A549 (cell line): ENCODE results near the gene MCM3AP. TPM values are rescaled to one million over a fixed set of nuclear protein-coding genes. Genes with fewer than 3 reads are reported as not detected.

ENCODE experiments used
- ATAC-seq, 2 experiments: fragments of 200-7000 bp in 1 of 2; fragments of >200 bp in 1 of 2; cut with Nextera tagmentation in 1 of 2; cut with Tn5 transposase in 1 of 2; 3 replicates each; pipeline versions ENCODE4 v1.8.0 to v1.9.1; 2018 to 2020; ENCODE audit warnings: mild to moderate bottlenecking in 1 of 2, moderate library complexity in 1 of 2
- CTCF ChIA-PET: fragments of 300-600 bp; sonication (Branson Sonifier 250); formaldehyde crosslinking; extraction: SDS; loops from one replicate; lab custom pipeline; 2021; ENCODE audit warnings: antibody characterized with exemption, inconsistent platforms; lab: Yijun Ruan, JAX
- POLR2A ChIA-PET: fragments of 350-600 bp; formaldehyde crosslinking; extraction: SDS; loops from one replicate; lab custom pipeline; 2021; ENCODE audit warnings: antibody characterized with exemption, inconsistent platforms; lab: Yijun Ruan, JAX
- DNase-seq, 2 experiments: peaks; one replicate each; pipeline versions ENCODE4 v3.0.0 to v3.0.0-alpha.2; 2011 to 2016; ENCODE audit warnings: low read depth in 1 of 2, low spot score in 1 of 2
- FAIRE-seq: peaks from 2 replicates; lab custom pipeline; 2011; peaks lifted over from hg19 to GRCh38; lab: Jason Lieb, UNC
- H3K27ac ChIP-seq, 2 experiments: fragments of >200 bp; sonication (Bioruptor Twin); formaldehyde crosslinking; 3 replicates each; pipeline ENCODE4 v1.5.1; 2016 to 2017
- H3K4me1 ChIP-seq: fragments of >200 bp; sonication (Bioruptor Twin); formaldehyde crosslinking; 3 replicates; pipeline ENCODE4 v1.6.1; 2016
- H3K4me2 ChIP-seq: fragments of >200 bp; sonication (Bioruptor Twin); formaldehyde crosslinking; 3 replicates; pipeline ENCODE4 v1.6.1; 2016
- H3K4me3 ChIP-seq: fragments of >200 bp; sonication (Bioruptor Twin); formaldehyde crosslinking; 3 replicates; pipeline ENCODE4 v1.5.1; 2016
- H3K9me3 ChIP-seq: fragments of >200 bp; sonication (Bioruptor Twin); formaldehyde crosslinking; 3 replicates; pipeline ENCODE4 v1.6.1; 2016
- BHLHE40 ChIP-seq: IDR thresholded peaks from 2 replicates; pipeline ENCODE4 v1.6.1; 2012; ENCODE audit warnings: low read depth, low read length, inconsistent platforms
- CBX8 ChIP-seq: fragments of 200-600 bp; sonication (generic); IDR thresholded peaks from 2 replicates; pipeline ENCODE4 v1.6.1; 2016
- CHD2 ChIP-seq: fragments of 150-350 bp; IDR thresholded peaks from 2 replicates; pipeline ENCODE4 v1.6.1; 2014; ENCODE audit warnings: low read length; ENCODE audit not compliant: partially characterized antibody
- EHMT2 ChIP-seq: fragments of 200-600 bp; sonication (generic); IDR thresholded peaks from 2 replicates; pipeline ENCODE4 v1.6.1; 2016; ENCODE audit warnings: antibody characterized with exemption, low read depth, mild to moderate bottlenecking, moderate library complexity
- EP300 ChIP-seq, 2 experiments: fragments of >200 bp; sonication (Bioruptor Twin); formaldehyde crosslinking; IDR thresholded peaks; 2 replicates in 1 of 2; 3 replicates in 1 of 2; pipeline ENCODE4 v1.6.1; 2016 to 2017
- ESRRA ChIP-seq: fragments of 150-350 bp; IDR thresholded peaks from 2 replicates; pipeline ENCODE4 v1.6.1; 2014; ENCODE audit warnings: mild to moderate bottlenecking, low read length, borderline replicate concordance
- FOSB ChIP-seq: fragments of 250-450 bp; sonication (Bioruptor Pico); IDR thresholded peaks from 2 replicates; pipeline ENCODE4 v1.5.0; 2020; ENCODE audit warnings: mild to moderate bottlenecking, moderate library complexity
- HDAC2 ChIP-seq: fragments of 200-600 bp; sonication (generic); IDR thresholded peaks from 2 replicates; pipeline ENCODE4 v1.6.1; 2016
- HEYL ChIP-seq: fragments of 250-450 bp; sonication (Bioruptor Pico); IDR thresholded peaks from 2 replicates; pipeline ENCODE4 v1.8.0; 2021; ENCODE audit warnings: mild to moderate bottlenecking, moderate library complexity
- HOXB13 ChIP-seq: fragments of 250-450 bp; sonication (Bioruptor Pico); IDR thresholded peaks from 2 replicates; pipeline ENCODE4 v1.5.0; 2020; ENCODE audit warnings: low read depth, mild to moderate bottlenecking, moderate library complexity
- JUN ChIP-seq, 2 experiments: fragments of >200 bp; sonication (Bioruptor Twin); formaldehyde crosslinking; IDR thresholded peaks; 2 replicates in 1 of 2; 3 replicates in 1 of 2; pipeline ENCODE4 v1.6.1; 2016 to 2017
- JUNB ChIP-seq: fragments of >200 bp; sonication (Bioruptor Twin); formaldehyde crosslinking; IDR thresholded peaks from 2 replicates; pipeline ENCODE4 v1.6.1; 2016
- KDM1A ChIP-seq: fragments of 200-600 bp; sonication (generic); IDR thresholded peaks from 2 replicates; pipeline ENCODE4 v1.6.1; 2016; ENCODE audit warnings: low read depth, mild to moderate bottlenecking
- MAFK ChIP-seq: fragments of 450-650 bp; IDR thresholded peaks from 2 replicates; pipeline ENCODE4 v1.6.1; 2014; ENCODE audit not compliant: partially characterized antibody
- MAZ ChIP-seq: fragments of 150-350 bp; IDR thresholded peaks from 2 replicates; pipeline ENCODE4 v1.6.1; 2014; ENCODE audit warnings: antibody characterized with exemption, low read depth, low read length, borderline replicate concordance
- MYC ChIP-seq: IDR thresholded peaks from 2 replicates; pipeline ENCODE4 v1.6.1; 2012; ENCODE audit warnings: mild to moderate bottlenecking, inconsistent platforms, low read length, improper control_type of control experiment, borderline replicate concordance
- NFE2L2 ChIP-seq: fragments of 150-350 bp; conservative IDR thresholded peaks from 2 replicates; pipeline ENCODE4 v1.6.1; 2014; ENCODE audit warnings: low read length
- NPAS2 ChIP-seq: fragments of 250-450 bp; sonication (Bioruptor Pico); IDR thresholded peaks from 2 replicates; pipeline ENCODE4 v1.8.0; 2022; ENCODE audit warnings: mild to moderate bottlenecking, moderate library complexity, borderline replicate concordance
- NR3C1 ChIP-seq: fragments of >200 bp; sonication (Bioruptor Twin); formaldehyde crosslinking; IDR thresholded peaks from 3 replicates; pipeline ENCODE4 v1.6.1; 2017
- POLR2A ChIP-seq: IDR thresholded peaks from 2 replicates; pipeline ENCODE4 v1.6.1; 2012; ENCODE audit warnings: mild to moderate bottlenecking, low read length
- RAD21 ChIP-seq, 2 experiments: fragments of >200 bp in 1 of 2; sonication (Bioruptor Twin) in 1 of 2; formaldehyde crosslinking in 1 of 2; IDR thresholded peaks in 1 of 2; conservative IDR thresholded peaks in 1 of 2; 2 replicates in 1 of 2; 3 replicates in 1 of 2; pipeline ENCODE4 v1.6.1; 2012 to 2018; ENCODE audit warnings: inconsistent platforms in 1 of 2
- RFX5 ChIP-seq: fragments of 450-650 bp; IDR thresholded peaks from 2 replicates; pipeline ENCODE4 v1.7.1; 2014; ENCODE audit warnings: antibody characterized with exemption, mild to moderate bottlenecking, moderate library complexity
- RNF2 ChIP-seq: fragments of 200-600 bp; sonication (generic); IDR thresholded peaks from 2 replicates; pipeline ENCODE4 v1.6.1; 2016; ENCODE audit warnings: low read depth, mild to moderate bottlenecking, antibody characterized with exemption, moderate library complexity, borderline replicate concordance
- ZC3H11A ChIP-seq: fragments of 450-650 bp; IDR thresholded peaks from 2 replicates; pipeline ENCODE4 v1.6.1; 2014; ENCODE audit warnings: antibody characterized with exemption, mild to moderate bottlenecking
- ZFP36 ChIP-seq: fragments of 450-650 bp; IDR thresholded peaks from 2 replicates; pipeline ENCODE4 v1.6.1; 2014; ENCODE audit warnings: borderline replicate concordance; ENCODE audit not compliant: partially characterized antibody
- WGBS: methylation state at CpG from one replicate; pipeline ENCODE4 v1.1.6; 2017; ENCODE audit errors: missing lambda C conversion rate; 5-methylcytosine and 5-hydroxymethylcytosine counted together
- polyA plus RNA-seq, 4 experiments: library from polyadenylated mRNA; depleted of rRNA in 3 of 4; stranded (reverse); fragments of >200 nt; fragmentation: RNase III in 1 of 4; extraction: RNeasy Plus Mini Kit Qiagen cat#74134 plus additional on column Dnase treatment in 1 of 4; gene quantifications; 2 replicates in 3 of 4; 3 replicates in 1 of 4; pipeline ENCODE4 v1.2.3, GENCODE V29; 2011 to 2017
- TF ChIP-seq, protein P1 (sequence below): fragments of 150-350 bp; IDR thresholded peaks from 2 replicates; pipeline ENCODE4 v1.6.1; 2014; ENCODE audit warnings: low read depth, mild to moderate bottlenecking, low read length
- TF ChIP-seq, protein P2 (sequence below): fragments of 250-450 bp; sonication (Bioruptor Pico); IDR thresholded peaks from 2 replicates; pipeline ENCODE4 v1.5.0; 2020; ENCODE audit warnings: low read depth, mild to moderate bottlenecking, moderate library complexity
- TF ChIP-seq, protein P3 (sequence below): IDR thresholded peaks from 2 replicates; pipeline ENCODE4 v1.6.1; 2012
- TF ChIP-seq, protein P4 (sequence below): IDR thresholded peaks from 2 replicates; pipeline ENCODE4 v1.6.1; 2012; ENCODE audit warnings: low read depth, borderline replicate concordance

The MCM3AP gene
- polyA plus RNA-seq, 2 of the 4 experiments (the other 2 are of a cell fraction) = 41.2 to 43.6 TPM

DNA sequence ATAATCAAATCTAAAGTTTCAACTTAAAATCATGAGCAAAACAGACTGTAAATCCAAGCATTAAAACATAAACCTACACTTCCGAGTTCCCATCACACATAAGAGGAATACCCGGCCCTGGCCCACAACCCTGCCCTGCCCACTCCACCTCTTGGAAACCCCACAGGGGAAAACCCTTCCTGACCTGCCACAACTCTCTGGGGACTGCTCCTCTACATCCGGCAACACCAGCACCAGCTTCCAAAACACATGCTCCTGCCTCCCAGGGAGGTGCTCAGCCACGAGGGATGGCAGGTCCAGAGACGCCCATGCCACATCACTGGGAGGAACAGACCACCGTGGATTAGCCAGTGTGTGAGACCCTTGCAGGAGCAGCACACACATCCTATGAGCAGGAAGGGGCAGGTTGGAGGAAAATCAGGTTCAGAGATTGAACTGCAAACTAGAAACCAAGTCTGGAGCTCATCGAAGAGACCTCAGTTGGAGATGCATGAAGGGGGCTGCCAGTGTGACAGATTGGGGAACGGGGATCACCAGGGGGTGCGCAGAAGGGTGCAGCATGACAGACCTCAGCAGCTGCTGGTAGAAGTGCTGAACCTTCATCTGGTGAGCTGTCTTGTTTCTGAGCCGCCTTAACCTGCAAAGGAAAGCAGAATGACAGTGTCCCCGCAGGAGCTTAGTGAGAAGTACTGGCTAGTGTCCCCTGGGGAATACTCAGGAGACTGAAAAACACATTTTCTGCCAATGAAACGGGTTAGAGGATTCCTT lies 31.0 kb downstream of the MCM3AP start:
- CTCF ChIA-PET = interaction anchor here (1.6 kb wide), 1 partner anchor 9 kb away, joined by 4 read pairs; no protein-coding TSS in a partner anchor
- FAIRE-seq (no peak), ATAC-seq (no peak), DNase-seq (no peak)
- H3K9me3 ChIP-seq = no peaks in the 10 kb centered on the region
- POLR2A ChIA-PET = no interaction called here
- H3K4me1 ChIP-seq = no peaks in the 10 kb centered on the region
- no peak overlapping the region for H3K4me2 ChIP-seq
- no peak overlapping the region for H3K4me3 ChIP-seq
- no peak overlapping the region for H3K27ac ChIP-seq
- TF ChIP-seq CHD2 = no peak
- no peak for TF ChIP-seq CBX8
- TF ChIP-seq HEYL (CRISPR knock-in tag) = no peak
- TF ChIP-seq, protein P1, sequence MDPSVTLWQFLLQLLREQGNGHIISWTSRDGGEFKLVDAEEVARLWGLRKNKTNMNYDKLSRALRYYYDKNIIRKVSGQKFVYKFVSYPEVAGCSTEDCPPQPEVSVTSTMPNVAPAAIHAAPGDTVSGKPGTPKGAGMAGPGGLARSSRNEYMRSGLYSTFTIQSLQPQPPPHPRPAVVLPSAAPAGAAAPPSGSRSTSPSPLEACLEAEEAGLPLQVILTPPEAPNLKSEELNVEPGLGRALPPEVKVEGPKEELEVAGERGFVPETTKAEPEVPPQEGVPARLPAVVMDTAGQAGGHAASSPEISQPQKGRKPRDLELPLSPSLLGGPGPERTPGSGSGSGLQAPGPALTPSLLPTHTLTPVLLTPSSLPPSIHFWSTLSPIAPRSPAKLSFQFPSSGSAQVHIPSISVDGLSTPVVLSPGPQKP = no peak
- TF ChIP-seq POLR2A = no peak
- TF ChIP-seq, protein P2, sequence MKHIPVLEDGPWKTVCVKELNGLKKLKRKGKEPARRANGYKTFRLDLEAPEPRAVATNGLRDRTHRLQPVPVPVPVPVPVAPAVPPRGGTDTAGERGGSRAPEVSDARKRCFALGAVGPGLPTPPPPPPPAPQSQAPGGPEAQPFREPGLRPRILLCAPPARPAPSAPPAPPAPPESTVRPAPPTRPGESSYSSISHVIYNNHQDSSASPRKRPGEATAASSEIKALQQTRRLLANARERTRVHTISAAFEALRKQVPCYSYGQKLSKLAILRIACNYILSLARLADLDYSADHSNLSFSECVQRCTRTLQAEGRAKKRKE (CRISPR knock-in tag) = no peak
- TF ChIP-seq, protein P3, sequence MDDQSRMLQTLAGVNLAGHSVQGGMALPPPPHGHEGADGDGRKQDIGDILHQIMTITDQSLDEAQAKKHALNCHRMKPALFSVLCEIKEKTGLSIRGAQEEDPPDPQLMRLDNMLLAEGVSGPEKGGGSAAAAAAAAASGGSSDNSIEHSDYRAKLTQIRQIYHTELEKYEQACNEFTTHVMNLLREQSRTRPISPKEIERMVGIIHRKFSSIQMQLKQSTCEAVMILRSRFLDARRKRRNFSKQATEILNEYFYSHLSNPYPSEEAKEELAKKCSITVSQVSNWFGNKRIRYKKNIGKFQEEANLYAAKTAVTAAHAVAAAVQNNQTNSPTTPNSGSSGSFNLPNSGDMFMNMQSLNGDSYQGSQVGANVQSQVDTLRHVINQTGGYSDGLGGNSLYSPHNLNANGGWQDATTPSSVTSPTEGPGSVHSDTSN = no peak
- TF ChIP-seq HOXB13 (CRISPR knock-in tag) = no peak
- TF ChIP-seq JUNB = no peak
- no peak for TF ChIP-seq ZC3H11A
- TF ChIP-seq EHMT2 = no peak
- TF ChIP-seq FOSB (CRISPR knock-in tag) = no peak
- TF ChIP-seq BHLHE40 = no peak
- TF ChIP-seq ZFP36 = no peak
- no peak for TF ChIP-seq JUN (IDR thresholded peaks at IDR 0.05)
- TF ChIP-seq RFX5 = no peak
- no peak for TF ChIP-seq NFE2L2
- no peak for TF ChIP-seq EP300 (IDR thresholded peaks at IDR 0.05)
- TF ChIP-seq NPAS2 (CRISPR knock-in tag) = no peak
- TF ChIP-seq, protein P4, sequence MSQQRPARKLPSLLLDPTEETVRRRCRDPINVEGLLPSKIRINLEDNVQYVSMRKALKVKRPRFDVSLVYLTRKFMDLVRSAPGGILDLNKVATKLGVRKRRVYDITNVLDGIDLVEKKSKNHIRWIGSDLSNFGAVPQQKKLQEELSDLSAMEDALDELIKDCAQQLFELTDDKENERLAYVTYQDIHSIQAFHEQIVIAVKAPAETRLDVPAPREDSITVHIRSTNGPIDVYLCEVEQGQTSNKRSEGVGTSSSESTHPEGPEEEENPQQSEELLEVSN = no peak
- 88% methylated on average over 12 of the region's 12 CpGs for WGBS

DNA sequence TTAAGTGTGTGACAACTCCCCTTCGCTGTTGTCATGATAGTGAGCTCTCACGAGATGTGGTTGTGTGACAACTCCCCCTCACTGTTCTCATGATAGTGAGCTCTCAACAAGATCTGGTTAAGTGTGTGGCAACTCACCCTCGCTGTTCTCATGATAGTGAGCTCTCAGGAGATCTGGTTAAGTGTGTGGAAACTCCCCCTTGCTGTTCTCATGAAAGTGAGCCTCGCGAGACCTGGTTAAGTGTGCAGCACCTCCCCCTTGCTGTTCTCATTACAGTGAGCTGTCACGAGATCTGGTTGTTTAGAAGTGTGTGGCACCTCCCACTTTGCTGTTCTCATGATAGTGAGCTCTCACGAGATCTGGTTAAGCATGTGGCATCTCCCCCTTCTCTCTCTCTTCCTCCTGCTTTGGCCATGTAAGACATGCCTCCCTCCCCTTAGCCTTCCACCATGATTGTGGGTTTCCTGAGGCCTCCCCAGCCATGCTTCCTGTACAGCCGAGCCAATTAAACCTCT lies 31.7 kb downstream of the MCM3AP start:
- ATAC-seq (no peak), DNase-seq (no peak)
- Histone ChIP-seq H3K4me3 (no peak overlapping the region), H3K9me3 (no peaks in the 10 kb centered on the region)
- TF ChIP-seq HDAC2 = no peak
- TF ChIP-seq EP300 (IDR thresholded peaks at IDR 0.05) = no peak
- no peak for TF ChIP-seq RNF2
- TF ChIP-seq NR3C1 = no peak
- TF ChIP-seq MAFK = no peak
- no peak for TF ChIP-seq FOSB (CRISPR knock-in tag)
- TF ChIP-seq MAZ = no peak
- TF ChIP-seq ESRRA = no peak
- TF ChIP-seq RAD21 (conservative IDR thresholded peaks at IDR 0.05 in 1 of 2, IDR thresholded peaks at IDR 0.05 in 1 of 2) = no peak
- TF ChIP-seq, protein P4 = no peak
- no peak for TF ChIP-seq KDM1A
- TF ChIP-seq MYC = no peak
- TF ChIP-seq, all 56 proteins: peak for 0
- no peak overlapping the region for H3K27ac ChIP-seq
- no peaks in the 10 kb centered on the region for H3K4me1 ChIP-seq
- FAIRE-seq = no peak
- 88% methylated on average over 8 of the region's 8 CpGs for WGBS
- POLR2A ChIA-PET = no interaction called here
- CTCF ChIA-PET = interaction anchor here (1.6 kb wide), 1 partner anchor 10 kb away, joined by 4 read pairs; no protein-coding TSS in a partner anchor
- H3K4me2 ChIP-seq = no peak overlapping the region
